ENCODE measurements around the gene GNAI1.
A peak's percentile ranks its signal among the peaks of the same experiment; 100 is the strongest.

Gene GNAI1

GRCh38 chr7:80272560-80273239 lies 138.1 kb downstream of the GNAI1 start:
- Mint-ChIP-seq H3K27me3 (ENCODE audit: low read depth) (no peaks in the 10 kb centered on the region), H3K27ac (no peak overlapping the region), H3K4me3 (no peak overlapping the region), H3K4me1 (peaks cover 20% of the 10 kb centered on the region), H3K9me3 (no peaks in the 10 kb centered on the region), H3K36me3 (ENCODE audit: low read depth) (no peaks in the 10 kb centered on the region)
- TF ChIP-seq CTCF (IDR thresholded peaks at IDR 0.05; ENCODE audit: unreplicated experiment in 3 of 3) = no peak

GRCh38 chr7:80273327-80273726 lies 138.7 kb downstream of the GNAI1 start:
- Mint-ChIP-seq H3K9me3 (no peaks in the 10 kb centered on the region), H3K27me3 (ENCODE audit: low read depth) (no peaks in the 10 kb centered on the region), H3K36me3 (ENCODE audit: low read depth) (no peaks in the 10 kb centered on the region), H3K27ac (peak overlapping the region in 1 of 3 experiments; percentile 38), H3K4me1 (peaks cover 26% of the 10 kb centered on the region), H3K4me3 (no peak overlapping the region)
- no peak for TF ChIP-seq CTCF (IDR thresholded peaks at IDR 0.05; ENCODE audit: unreplicated experiment in 3 of 3)

GRCh38 chr7:80275192-80275605 lies 140.6 kb downstream of the GNAI1 start:
- TF ChIP-seq CTCF (IDR thresholded peaks at IDR 0.05; ENCODE audit: unreplicated experiment in 3 of 3) = no peak
- Mint-ChIP-seq H3K27ac (peak overlapping the region; percentile 18 to 84 (median 57)), H3K36me3 (ENCODE audit: low read depth) (no peaks in the 10 kb centered on the region)

More at GRCh38 chr7:80275192-80275605, 140.6 kb downstream of the GNAI1 start:
- Mint-ChIP-seq H3K9me3 (no peaks in the 10 kb centered on the region), H3K27me3 (ENCODE audit: low read depth) (no peaks in the 10 kb centered on the region), H3K4me1 (peaks cover 41% of the 10 kb centered on the region), H3K4me3 (no peak overlapping the region)

All from nephron (organoid).